Testis (tissue), 2 donors: ENCODE results near the gene LNP1.

Source experiments
- POLR2A ChIP-seq: fragments of 450-650 bp; IDR thresholded peaks from one replicate; pipeline ENCODE4 v1.6.1; 2017; ENCODE audit warnings: antibody characterized with exemption, mild to moderate bottlenecking, moderate library complexity
- TF ChIP-seq, protein P1 (sequence below), 3 experiments: fragments of 450-650 bp in 2 of 3; fragments of 200-600 bp in 1 of 3; sonication (generic) in 1 of 3; IDR thresholded peaks; one replicate each; pipeline ENCODE4 v1.5.1; 2016 to 2019; ENCODE audit warnings: antibody characterized with exemption in 3 of 3, mild to moderate bottlenecking in 2 of 3, moderate library complexity in 1 of 3

DNA sequence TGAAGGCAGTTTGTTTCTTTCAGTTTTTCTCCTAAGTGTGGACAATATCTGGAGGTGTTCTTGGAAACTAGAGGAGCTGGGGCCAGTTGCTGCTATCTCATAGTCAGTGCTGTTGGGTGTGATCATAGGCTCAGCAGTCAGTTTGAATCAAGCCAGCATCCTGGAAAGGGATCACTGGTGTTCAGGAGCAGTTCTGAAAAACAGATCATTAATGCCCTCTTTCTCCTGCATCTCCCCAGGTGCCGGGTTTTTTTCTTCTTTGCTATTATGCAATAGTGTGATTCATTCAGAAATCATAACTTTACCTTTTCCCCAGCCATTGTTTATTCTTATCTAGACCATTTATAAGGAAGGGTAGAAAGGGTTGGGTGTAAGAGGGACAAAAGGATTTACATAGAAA is 24.0 kb downstream of the LNP1 start:
- TF ChIP-seq POLR2A, result no peak
- TF ChIP-seq, protein P1, sequence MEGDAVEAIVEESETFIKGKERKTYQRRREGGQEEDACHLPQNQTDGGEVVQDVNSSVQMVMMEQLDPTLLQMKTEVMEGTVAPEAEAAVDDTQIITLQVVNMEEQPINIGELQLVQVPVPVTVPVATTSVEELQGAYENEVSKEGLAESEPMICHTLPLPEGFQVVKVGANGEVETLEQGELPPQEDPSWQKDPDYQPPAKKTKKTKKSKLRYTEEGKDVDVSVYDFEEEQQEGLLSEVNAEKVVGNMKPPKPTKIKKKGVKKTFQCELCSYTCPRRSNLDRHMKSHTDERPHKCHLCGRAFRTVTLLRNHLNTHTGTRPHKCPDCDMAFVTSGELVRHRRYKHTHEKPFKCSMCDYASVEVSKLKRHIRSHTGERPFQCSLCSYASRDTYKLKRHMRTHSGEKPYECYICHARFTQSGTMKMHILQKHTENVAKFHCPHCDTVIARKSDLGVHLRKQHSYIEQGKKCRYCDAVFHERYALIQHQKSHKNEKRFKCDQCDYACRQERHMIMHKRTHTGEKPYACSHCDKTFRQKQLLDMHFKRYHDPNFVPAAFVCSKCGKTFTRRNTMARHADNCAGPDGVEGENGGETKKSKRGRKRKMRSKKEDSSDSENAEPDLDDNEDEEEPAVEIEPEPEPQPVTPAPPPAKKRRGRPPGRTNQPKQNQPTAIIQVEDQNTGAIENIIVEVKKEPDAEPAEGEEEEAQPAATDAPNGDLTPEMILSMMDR (IDR thresholded peaks at IDR 0.05), result no peak
